OCI-LY3 (cell line): ENCODE measurements around the gene ESPN.

ENCODE experiments used
- H2AFZ ChIP-seq: fragments of 200-600, 300-600 bp; shearing (Covaris generic); 2 replicates; pipeline ENCODE4 v1.6.0; 2014; ENCODE audit warnings: antibody characterized with exemption, low read depth, low read length
- H3K27ac ChIP-seq: fragments of 200-600, 300-600 bp; sonication (generic); 2 replicates; pipeline ENCODE4 v1.5.1; 2014; ENCODE audit warnings: mild to moderate bottlenecking, low read length, moderate library complexity, mixed read lengths
- H3K27me3 ChIP-seq: fragments of 200-600, 300-600 bp; sonication (generic); 2 replicates; pipeline ENCODE4 v1.6.1; 2014; ENCODE audit warnings: low read depth, low read length, mixed read lengths
- H3K36me3 ChIP-seq: fragments of 200-600, 300-600 bp; sonication (generic); replicated peaks from 2 replicates; pipeline ENCODE3; 2014; ENCODE audit warnings: low read depth, low read length, mixed read lengths
- H3K4me1 ChIP-seq: fragments of 300-600, 200-600 bp; sonication (generic); 2 replicates; pipeline ENCODE4 v1.6.1; 2014; ENCODE audit warnings: low read length, mixed read lengths
- H3K4me2 ChIP-seq: fragments of 200-600, 300-600 bp; sonication (generic); 2 replicates; pipeline ENCODE4 v1.6.1; 2014; ENCODE audit warnings: low read length, mixed read lengths
- H3K4me3 ChIP-seq: fragments of 300-600, 200-600 bp; sonication (generic); 2 replicates; pipeline ENCODE4 v1.5.1; 2014; ENCODE audit warnings: antibody characterized with exemption, mild to moderate bottlenecking, low read length, moderate library complexity
- H3K79me2 ChIP-seq: fragments of 300-600, 200-600 bp; shearing (Covaris generic); 2 replicates; pipeline ENCODE4 v1.6.1; 2014; ENCODE audit warnings: mild to moderate bottlenecking, low read length, mixed read lengths
- H3K9ac ChIP-seq: fragments of 300-600, 200-600 bp; shearing (Covaris generic); 2 replicates; pipeline ENCODE4 v1.6.0; 2014; ENCODE audit warnings: mild to moderate bottlenecking, low read length, moderate library complexity
- H3K9me3 ChIP-seq: fragments of 200-600, 300-600 bp; shearing (Covaris generic); 2 replicates; pipeline ENCODE4 v1.6.1; 2014; ENCODE audit warnings: low read length, mixed read lengths; ENCODE audit not compliant: insufficient read depth
- H4K20me1 ChIP-seq: fragments of 200-600, 300-600 bp; sonication (generic); 2 replicates; pipeline ENCODE4 v1.6.1; 2016; ENCODE audit warnings: low read length, mixed read lengths; ENCODE audit not compliant: insufficient read depth
- CTCF ChIP-seq: fragments of 200-600, 300-600 bp; sonication (generic); IDR thresholded peaks from 2 replicates; pipeline ENCODE4 v1.5.1; 2014; ENCODE audit warnings: antibody characterized with exemption, low read length, low read depth
- EZH2phosphoT487 ChIP-seq: fragments of 200-600 bp; shearing (Covaris generic); IDR thresholded peaks from 2 replicates; pipeline ENCODE4 v1.6.1; 2018; ENCODE audit warnings: antibody characterized with exemption, mixed run types, low read depth

ESPN gene

GRCh38 chr1:6460301-6461050, 35.9 kb downstream of the ESPN start:
- Histone ChIP-seq H3K4me1 (0 out of 2 replicates have a peak, but pooled peaks cover 6% of the 10 kb centered on the region), H3K9me3 (no peaks in the 10 kb centered on the region), H3K27me3 (no peaks in the 10 kb centered on the region), H3K36me3 (no peaks in the 10 kb centered on the region), H4K20me1 (no peaks in the 10 kb centered on the region), H3K9ac (no peak overlapping the region), H3K27ac (no peak overlapping the region), H3K4me2 (peak overlapping the region; percentile 62), H3K79me2 (no peaks in the 10 kb centered on the region), H3K4me3 (peak overlapping the region; percentile 66), H2AFZ (no peak overlapping the region)
- TF ChIP-seq EZH2phosphoT487 (no peak), CTCF (no peak)

- H3K9ac ChIP-seq: no peak overlapping the region
- TF ChIP-seq CTCF: no peak
- TF ChIP-seq EZH2phosphoT487: no peak
- H3K4me1 ChIP-seq: 0 out of 2 replicates have a peak, but pooled peaks cover 6% of the 10 kb centered on the region
- no peaks in the 10 kb centered on the region for H4K20me1 ChIP-seq
- no peak overlapping the region for H2AFZ ChIP-seq
- H3K4me3 ChIP-seq: no peak overlapping the region
- H3K79me2 ChIP-seq: no peaks in the 10 kb centered on the region
- no peaks in the 10 kb centered on the region for H3K9me3 ChIP-seq
- H3K27me3 ChIP-seq: no peaks in the 10 kb centered on the region
- H3K27ac ChIP-seq: no peak overlapping the region
- no peaks in the 10 kb centered on the region for H3K36me3 ChIP-seq
- no peak overlapping the region for H3K4me2 ChIP-seq
These were observed 36.5 kb downstream of the ESPN start for GRCh38 chr1:6461051-6461530.

- H3K79me2 ChIP-seq: no peaks in the 10 kb centered on the region
- no peak overlapping the region for H3K4me2 ChIP-seq
- H3K36me3 ChIP-seq: no peaks in the 10 kb centered on the region
- H4K20me1 ChIP-seq: no peaks in the 10 kb centered on the region
- no peak overlapping the region for H2AFZ ChIP-seq
- H3K27me3 ChIP-seq: no peaks in the 10 kb centered on the region
- no peak overlapping the region for H3K9ac ChIP-seq
- H3K4me3 ChIP-seq: no peak overlapping the region
- TF ChIP-seq EZH2phosphoT487 (no peak), CTCF (no peak)
- H3K9me3 ChIP-seq: no peaks in the 10 kb centered on the region
- H3K4me1 ChIP-seq: 0 out of 2 replicates have a peak, but pooled peaks cover 6% of the 10 kb centered on the region
- H3K27ac ChIP-seq: no peak overlapping the region
These were observed 37.2 kb downstream of the ESPN start for GRCh38 chr1:6461538-6462411.
